Medulla oblongata (tissue), 1 donor: ENCODE data around the gene PXDN.
"Not testable (repeated sequence)": the region's sequence is repeated elsewhere in the genome, so short reads cannot be mapped to it uniquely, and the experiment has no call there.

Experiments
- DNase-seq: peaks from one replicate; pipeline ENCODE4 v3.0.0-alpha.2; 2015; ENCODE audit errors: extremely low spot score

PXDN gene

GRCh38 chr2:1722692-1723091 lies 21.6 kb downstream of the PXDN start:
- DNase-seq = no peak

- no peak for DNase-seq
These were observed 22.3 kb downstream of the PXDN start for GRCh38 chr2:1721706-1722646.

DNA sequence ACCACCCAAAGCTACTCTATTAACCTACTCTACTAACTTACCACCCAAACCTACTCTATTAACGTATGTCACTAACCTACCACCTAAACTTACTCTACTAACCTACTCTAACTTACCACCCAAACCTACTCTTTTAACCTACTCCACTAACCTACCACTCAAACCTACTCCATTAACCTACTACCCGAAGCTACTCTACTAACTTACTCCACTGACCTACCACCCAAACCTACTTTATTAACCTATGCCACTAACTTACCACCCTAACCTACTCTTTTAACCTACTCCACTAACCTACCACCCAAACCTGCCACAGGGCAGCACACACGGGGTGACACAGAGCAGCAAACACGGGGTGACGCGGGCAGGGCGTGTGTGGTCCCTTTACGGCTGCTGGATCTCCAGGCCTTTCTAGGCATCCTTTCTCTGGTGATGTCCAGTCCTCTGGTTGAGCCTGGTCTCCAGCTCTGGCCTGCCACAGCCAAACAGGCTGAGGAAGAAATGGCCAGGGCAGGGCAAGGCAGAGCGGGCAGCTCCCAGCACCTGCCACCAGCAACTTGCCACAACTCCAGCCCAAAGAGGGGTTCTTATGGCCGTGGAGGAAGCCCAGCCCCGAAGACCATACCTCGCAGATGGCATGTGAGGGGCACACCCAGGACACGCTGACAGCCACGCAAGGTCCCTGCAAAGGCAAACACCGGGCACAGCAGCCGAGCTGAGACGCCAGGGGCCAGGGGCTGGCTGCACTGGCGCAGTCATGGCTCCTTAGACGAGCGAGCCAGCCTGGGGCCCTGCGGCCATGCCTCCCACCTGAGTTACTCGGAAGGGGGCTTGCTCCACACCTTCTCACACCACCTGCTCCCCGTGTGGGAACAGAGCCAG lies 25.7 kb downstream of the PXDN start:
- no peak for DNase-seq

- DNase-seq = peak; percentile 82
These were observed 27.2 kb downstream of the PXDN start for GRCh38 chr2:1717113-1717512.

DNA sequence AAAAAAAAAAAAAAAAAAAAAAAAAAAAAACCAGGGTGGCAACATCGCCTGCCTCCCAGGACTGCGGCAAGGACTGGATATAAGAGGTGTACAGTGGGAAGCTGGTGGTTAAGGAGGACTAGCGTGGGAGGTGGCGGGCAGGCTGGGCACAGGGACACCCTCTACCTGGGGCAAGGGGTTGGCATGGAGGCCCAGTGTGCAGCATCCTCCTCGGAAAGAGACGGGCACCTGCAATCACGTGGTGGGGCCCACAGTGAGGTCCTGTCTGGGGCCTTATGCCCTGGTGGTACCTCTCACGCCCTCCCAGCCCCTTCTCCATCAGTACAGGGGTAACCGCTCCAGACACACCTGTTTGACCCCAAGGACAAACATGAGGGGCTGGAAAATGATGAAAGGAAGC lies 27.9 kb downstream of the PXDN start:
- no peak for DNase-seq

DNA sequence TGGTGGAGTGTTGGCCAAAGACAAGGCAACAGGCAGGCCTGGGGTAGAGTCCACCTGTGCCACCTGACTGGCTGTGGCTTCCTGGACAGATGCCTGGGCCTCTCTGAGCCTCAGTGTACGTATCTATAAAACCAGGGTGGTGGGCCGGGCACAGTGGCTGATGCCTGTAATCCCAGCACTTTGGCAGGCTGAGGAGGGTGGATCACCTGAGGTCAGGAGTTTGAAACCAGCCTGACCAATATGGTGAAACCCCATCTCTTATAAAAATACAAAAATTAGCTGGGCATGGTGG lies 28.4 kb downstream of the PXDN start:
- not testable (repeated sequence) for DNase-seq

DNA sequence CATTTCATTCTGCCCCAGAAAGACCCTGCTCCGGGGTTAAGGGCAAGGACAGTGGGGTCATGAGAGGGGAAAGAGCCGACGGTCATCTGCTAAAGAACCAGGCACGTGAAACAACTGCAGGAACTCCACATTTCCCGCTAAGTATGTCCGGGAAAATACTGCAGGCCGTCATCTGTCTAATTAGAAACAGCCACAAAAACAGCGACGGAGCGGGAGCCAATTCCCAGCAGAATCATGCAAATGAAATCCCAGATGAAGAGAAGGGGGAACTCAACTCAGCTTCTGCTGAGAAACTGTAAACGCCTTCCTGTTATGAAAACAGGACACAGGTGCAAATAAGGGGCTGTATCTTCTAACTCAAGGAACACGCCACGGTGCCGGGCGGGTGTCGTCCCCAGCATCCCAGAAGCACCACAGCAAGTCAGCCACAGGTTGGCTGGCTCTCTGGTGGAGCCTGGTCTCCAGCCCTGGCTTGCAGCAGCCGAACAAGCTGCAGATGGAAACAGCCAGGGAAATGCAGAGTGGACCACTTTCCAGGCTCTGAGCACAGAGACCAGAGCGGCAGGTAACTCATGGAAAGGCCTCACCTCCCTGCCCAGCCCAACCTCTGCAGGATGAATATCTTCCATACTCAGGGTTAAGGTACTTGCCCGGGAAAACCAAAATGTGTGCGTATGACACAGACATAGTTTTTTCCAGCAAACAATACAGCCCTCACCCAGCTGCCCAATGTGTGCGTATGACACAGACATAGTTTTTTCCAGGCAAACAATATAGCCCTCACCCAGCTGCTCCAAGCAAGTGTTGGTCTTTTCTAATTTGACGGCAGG lies 28.9 kb downstream of the PXDN start:
- no peak for DNase-seq

GRCh38 chr2:1714291-1715064 lies 29.8 kb downstream of the PXDN start:
- DNase-seq = no peak

- no peak for DNase-seq
These were observed 30.5 kb downstream of the PXDN start for GRCh38 chr2:1713839-1714236.

GRCh38 chr2:1713142-1713838 lies 31.0 kb downstream of the PXDN start:
- no peak for DNase-seq

DNA sequence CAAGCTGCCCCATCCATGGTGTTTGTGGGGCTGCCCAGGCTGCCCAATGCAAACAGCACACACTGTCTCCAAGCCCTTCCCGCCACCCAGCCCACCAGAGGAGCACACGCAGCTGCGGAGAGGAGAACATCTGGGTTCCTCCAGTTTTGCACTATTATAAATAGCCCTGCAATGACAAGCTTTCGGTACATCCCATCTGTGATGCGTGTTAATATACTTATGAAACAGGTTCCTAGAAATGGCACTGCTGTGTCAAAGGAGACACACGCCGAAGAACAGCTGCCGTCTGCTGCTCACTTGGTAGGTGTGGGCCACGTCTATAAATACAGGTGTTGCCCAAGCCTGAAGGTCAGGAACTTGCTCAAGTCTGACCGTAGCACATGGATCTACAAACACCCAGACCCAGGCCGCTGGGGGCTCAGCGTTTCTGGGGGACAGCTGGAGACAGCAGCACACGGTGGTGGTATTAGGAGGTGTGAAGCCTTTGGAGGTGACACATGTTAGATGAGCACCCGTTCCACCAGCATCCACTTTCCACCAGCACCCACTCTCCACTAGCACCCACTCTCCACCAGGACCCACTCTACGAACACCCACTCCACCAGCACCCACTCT lies 34.3 kb downstream of the PXDN start:
- DNase-seq = no peak

GRCh38 chr2:1709335-1709605 lies 35.0 kb downstream of the PXDN start:
- DNase-seq = no peak

- no peak for DNase-seq
These were observed 35.6 kb downstream of the PXDN start for GRCh38 chr2:1708476-1709334.

- peak; percentile 64 for DNase-seq
These were observed 36.4 kb downstream of the PXDN start for GRCh38 chr2:1707771-1708418.

- DNase-seq = not testable (repeated sequence)
These were observed 38.0 kb downstream of the PXDN start for GRCh38 chr2:1706089-1706841.

DNA sequence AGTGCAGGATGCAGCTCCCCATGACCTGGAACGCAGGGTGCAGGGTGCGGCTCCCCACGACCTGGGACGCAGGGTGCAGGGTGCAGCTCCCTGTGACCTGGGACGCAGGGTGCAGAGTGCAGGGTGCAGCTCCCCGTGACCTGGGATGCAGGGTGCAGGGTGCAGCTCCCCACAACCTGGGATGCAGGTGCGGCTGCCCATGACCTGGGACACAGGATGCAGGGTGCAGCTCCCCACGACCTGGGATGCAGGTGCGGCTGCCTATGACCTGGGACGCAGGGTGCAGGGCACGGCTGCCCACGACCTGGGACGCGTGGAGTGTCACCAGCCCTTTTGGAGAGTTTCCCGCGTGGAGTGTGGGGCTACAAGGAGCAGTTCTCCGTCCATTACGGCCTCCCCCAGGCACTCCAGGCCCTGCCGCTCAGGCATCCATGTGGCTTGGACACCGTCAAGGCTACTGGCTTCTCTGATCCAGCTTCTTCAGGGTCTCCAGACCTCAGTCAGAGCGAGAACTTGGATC lies 38.7 kb downstream of the PXDN start:
- no peak for DNase-seq

GRCh38 chr2:1704631-1705556 lies 39.4 kb downstream of the PXDN start:
- no peak for DNase-seq
